HepG2 (cell line): Measurements from ENCODE around the gene GATA5. TPM values are rescaled to one million over a fixed set of nuclear protein-coding genes. Genes with fewer than 3 reads are reported as not detected.
A peak's percentile ranks its signal among the peaks of the same experiment; 100 is the strongest.

Source experiments
- ATAC-seq: fragments of 200-7000 bp; cut with Tn5 transposase; 3 replicates; pipeline ENCODE4 v1.9.1; 2020; ENCODE audit warnings: mild to moderate bottlenecking, moderate library complexity
- BruUV-seq: library from RNA; stranded (reverse); fragments of 400-500 nt; replicated peaks from 2 replicates; lab custom pipeline; 2021; lab: Mats Ljungman, UMichigan
- CTCF ChIA-PET: fragments of 300-600 bp; formaldehyde crosslinking; extraction: SDS; loops from one replicate; lab custom pipeline; 2021; ENCODE audit warnings: low total read pairs, inconsistent platforms, low intra/inter-chr PET ratio; lab: Yijun Ruan, JAX
- POLR2A ChIA-PET: fragments of 350-600 bp; sonication (Branson Sonifier 250); formaldehyde crosslinking; loops from one replicate; lab custom pipeline; 2020; ENCODE audit warnings: antibody characterized with exemption, inconsistent platforms; lab: Yijun Ruan, JAX
- DNase-seq: peaks from one replicate; pipeline ENCODE4 v3.0.0-alpha.2; 2015; ENCODE audit warnings: low spot score
- FAIRE-seq: peaks from 3 replicates; lab custom pipeline; 2011; peaks lifted over from hg19 to GRCh38; lab: Jason Lieb, UNC
- H2AFZ ChIP-seq: one replicate; pipeline ENCODE4 v1.6.1; 2011; ENCODE audit warnings: low read length, inconsistent platforms
- H3K27ac ChIP-seq: fragments of 300-600 bp; 3 replicates; pipeline ENCODE4 v1.8.0; 2011; ENCODE audit warnings: mixed run types, mild to moderate bottlenecking, mixed read lengths, low read length, inconsistent platforms; ENCODE audit not compliant: insufficient read depth; ENCODE audit errors: extremely low read length
- H3K27me3 ChIP-seq, 2 experiments: fragments of 200-600 bp in 1 of 2; 2 replicates in 1 of 2; 3 replicates in 1 of 2; pipeline versions ENCODE4 v1.6.0 to v1.8.0; 2011; ENCODE audit warnings: low read length in 2 of 2, mild to moderate bottlenecking in 2 of 2, moderate library complexity in 2 of 2, inconsistent platforms in 1 of 2; ENCODE audit not compliant: insufficient read depth in 2 of 2, control insufficient read depth in 1 of 2
- H3K36me3 ChIP-seq, 2 experiments: fragments of 200-600 bp in 1 of 2; replicated peaks in 1 of 2; 2 replicates in 1 of 2; 3 replicates in 1 of 2; pipeline versions ENCODE4 v1.5.1 to v1.8.0; 2011; ENCODE audit warnings: low read length in 2 of 2, inconsistent platforms in 1 of 2; ENCODE audit not compliant: insufficient read depth in 2 of 2, control insufficient read depth in 1 of 2
- H3K4me1 ChIP-seq: 2 replicates; pipeline ENCODE4 v1.5.1; 2012; ENCODE audit warnings: low read length, inconsistent platforms; ENCODE audit not compliant: insufficient read depth
- H3K4me2 ChIP-seq: 2 replicates; pipeline ENCODE4 v1.6.0; 2011; ENCODE audit warnings: low read depth, low read length, inconsistent platforms
- H3K4me3 ChIP-seq, 3 experiments: fragments of 200-600 bp in 1 of 3; sonication (generic), shearing (Covaris generic) in 1 of 3; replicated peaks in 1 of 3; 2 replicates each; pipeline ENCODE4 v1.5.1; 2011 to 2016; ENCODE audit warnings: low read length in 3 of 3, inconsistent platforms in 2 of 3, low read depth in 2 of 3, mild to moderate bottlenecking in 2 of 3, control low read depth in 1 of 3, mixed read lengths in 1 of 3; ENCODE audit not compliant: insufficient read depth in 1 of 3
- H3K79me2 ChIP-seq: one replicate; pipeline ENCODE4 v1.6.1; 2011; ENCODE audit warnings: low read length, inconsistent platforms; ENCODE audit not compliant: insufficient read depth
- H3K9ac ChIP-seq: 2 replicates; pipeline ENCODE4 v1.6.0; 2011; ENCODE audit warnings: mild to moderate bottlenecking, low read depth, low read length, inconsistent platforms; ENCODE audit not compliant: insufficient read depth
- H3K9me3 ChIP-seq: 2 replicates; pipeline ENCODE4 v1.5.1; 2012; ENCODE audit warnings: mild to moderate bottlenecking, low read length
- H4K20me1 ChIP-seq: 2 replicates; pipeline ENCODE4 v1.6.0; 2011; ENCODE audit warnings: inconsistent platforms, mild to moderate bottlenecking, low read length, moderate library complexity; ENCODE audit not compliant: insufficient read depth
- ATF7-NPFF ChIP-seq: sonication (generic); formaldehyde crosslinking; IDR thresholded peaks from 2 replicates; pipeline ENCODE4 v1.8.1; 2023; ENCODE audit warnings: mild to moderate bottlenecking, low read depth, missing genetic modification reagents, moderate library complexity
- NFE2L1 ChIP-seq: sonication (generic); formaldehyde crosslinking; IDR thresholded peaks from 2 replicates; pipeline ENCODE4 v1.4.0; 2020; ENCODE audit warnings: missing genetic modification reagents, mild to moderate bottlenecking, borderline replicate concordance
- NRL ChIP-seq: sonication (generic); formaldehyde crosslinking; IDR thresholded peaks from 2 replicates; pipeline ENCODE4 v1.5.0; 2020; ENCODE audit warnings: missing genetic modification reagents, mild to moderate bottlenecking, moderate library complexity, borderline replicate concordance
- ZNF704 ChIP-seq: sonication (generic); formaldehyde crosslinking; IDR thresholded peaks from 2 replicates; pipeline ENCODE4 v1.8.1; 2023; ENCODE audit warnings: mild to moderate bottlenecking, inconsistent platforms, moderate library complexity, missing genetic modification reagents, borderline replicate concordance
- ZNF891 ChIP-seq: sonication (generic); formaldehyde crosslinking; IDR thresholded peaks from 2 replicates; pipeline ENCODE4 v1.5.0; 2020; ENCODE audit warnings: mild to moderate bottlenecking, missing genetic modification reagents
- WGBS: methylation state at CpG from one replicate; pipeline ENCODE4 v1.1.6; 2017; ENCODE audit warnings: low lambda C conversion rate; 5-methylcytosine and 5-hydroxymethylcytosine counted together
- in situ Hi-C: cut with HindIII; loops from 2 replicates; pipeline ENCODE4 v1.10.0; 2017; ENCODE audit warnings: low pct_unique_long_range_greater_than_20kb; ENCODE audit not compliant: extremely low pct_ligation_motif_present
- intact Hi-C: fragments of 100-400 bp; cut with micrococcal nuclease; formaldehyde crosslinking; loops from one replicate; pipeline ENCODE4 v1.10.0; 2022; ENCODE audit not compliant: unreplicated experiment
- polyA plus RNA-seq, 8 experiments: library from polyadenylated mRNA; depleted of rRNA in 3 of 8; stranded (reverse) in 7 of 8; unstranded in 1 of 8; fragments of >200 nt; fragmentation: Illumina TruSeq in 4 of 8; extraction: Trizol in 4 of 8; gene quantifications; 2 replicates each; pipeline versions ENCODE4 v1.2.1 to v1.2.3, GENCODE V29; 2011 to 2016; ENCODE audit warnings: low read depth in 4 of 8, missing spikeins in 1 of 8, mixed read lengths in 1 of 8; ENCODE audit not compliant: insufficient read depth in 1 of 8
- total RNA-seq, 5 experiments: library from RNA; depleted of rRNA; stranded (reverse); fragments of >200 nt; fragmentation: Illumina TruSeq; extraction: Trizol; gene quantifications; 2 replicates each; pipeline ENCODE4 v1.2.3, GENCODE V29; 2016; ENCODE audit warnings: low read depth in 1 of 5
- TF ChIP-seq, protein P1 (sequence below): sonication (generic); formaldehyde crosslinking; IDR thresholded peaks from 2 replicates; pipeline ENCODE4 v1.5.0; 2020; ENCODE audit warnings: mild to moderate bottlenecking, missing genetic modification reagents

GATA5 gene
- total and polyA plus RNA-seq, 2 of the 13 experiments (the other 11 are each of a cell fraction or from before 2014, with no cell fraction given) = 0.12 to 0.20 TPM

- no peak for TF ChIP-seq ZNF704 (CRISPR knock-in tag)
- TF ChIP-seq ATF7-NPFF (CRISPR knock-in tag) = no peak
- TF ChIP-seq, all 625 proteins: peak for 0
Measured at GRCh38 chr20:62513991-62514390, 38.2 kb upstream of the GATA5 start (continued).

- ATAC-seq = no peak
- no peak for FAIRE-seq
- CTCF ChIA-PET = no interaction called here
- in situ Hi-C loops = loop anchor here (25.0 kb wide), 1 partner anchor 275 kb away; the partner anchor contains the start of gene MRGBP
- POLR2A ChIA-PET = no interaction called here
- Histone ChIP-seq H3K9me3 (no peaks in the 10 kb centered on the region), H3K27me3 (peaks cover 23 to 60% of the 10 kb centered on the region in 2 experiments), H3K4me1 (0 out of 2 replicates have a peak, but pooled peaks cover 5% of the 10 kb centered on the region), H3K4me2 (no peak overlapping the region), H2AFZ (no peak overlapping the region), H3K79me2 (no peaks in the 10 kb centered on the region), H3K9ac (no peak overlapping the region), H3K4me3 (no peak overlapping the region), H4K20me1 (no peaks in the 10 kb centered on the region; the same call in 1 of the 2 replicates), H3K27ac (no peak overlapping the region), H3K36me3 (no peaks in the 10 kb centered on the region)
- no TSS peak for BruUV-seq
- TF ChIP-seq NRL (0 out of 2 replicates have a peak, but pooled peaks have one; percentile 28), ZNF891 (0 out of 2 replicates have a peak, but pooled peaks have one; percentile 55), NFE2L1 (CRISPR knock-in tag) (0 out of 2 replicates have a peak, but pooled peaks have one; percentile 24)
- TF ChIP-seq, protein P1, sequence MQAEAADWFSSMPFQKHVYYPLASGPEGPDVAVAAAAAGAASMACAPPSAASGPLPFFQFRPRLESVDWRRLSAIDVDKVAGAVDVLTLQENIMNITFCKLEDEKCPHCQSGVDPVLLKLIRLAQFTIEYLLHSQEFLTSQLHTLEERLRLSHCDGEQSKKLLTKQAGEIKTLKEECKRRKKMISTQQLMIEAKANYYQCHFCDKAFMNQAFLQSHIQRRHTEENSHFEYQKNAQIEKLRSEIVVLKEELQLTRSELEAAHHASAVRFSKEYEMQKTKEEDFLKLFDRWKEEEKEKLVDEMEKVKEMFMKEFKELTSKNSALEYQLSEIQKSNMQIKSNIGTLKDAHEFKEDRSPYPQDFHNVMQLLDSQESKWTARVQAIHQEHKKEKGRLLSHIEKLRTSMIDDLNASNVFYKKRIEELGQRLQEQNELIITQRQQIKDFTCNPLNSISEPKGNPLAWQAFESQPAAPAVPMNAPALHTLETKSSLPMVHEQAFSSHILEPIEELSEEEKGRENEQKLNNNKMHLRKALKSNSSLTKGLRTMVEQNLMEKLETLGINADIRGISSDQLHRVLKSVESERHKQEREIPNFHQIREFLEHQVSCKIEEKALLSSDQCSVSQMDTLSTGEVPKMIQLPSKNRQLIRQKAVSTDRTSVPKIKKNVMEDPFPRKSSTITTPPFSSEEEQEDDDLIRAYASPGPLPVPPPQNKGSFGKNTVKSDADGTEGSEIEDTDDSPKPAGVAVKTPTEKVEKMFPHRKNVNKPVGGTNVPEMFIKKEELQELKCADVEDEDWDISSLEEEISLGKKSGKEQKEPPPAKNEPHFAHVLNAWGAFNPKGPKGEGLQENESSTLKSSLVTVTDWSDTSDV = no peak
- intact Hi-C loops = no loop called here
- no peak for DNase-seq
- 35% methylated on average over 17 of the region's 24 CpGs for WGBS
Measured at GRCh38 chr20:62511915-62512610, 36.3 kb upstream of the GATA5 start.
